HepG2 (cell line): Measurements from ENCODE around the gene SUPT4H1. TPM values are rescaled to one million over a fixed set of nuclear protein-coding genes. Genes with fewer than 3 reads are reported as not detected.

Source experiments
- CENPT ChIP-seq: sonication (generic); formaldehyde crosslinking; IDR thresholded peaks from 2 replicates; pipeline ENCODE4 v1.8.0; 2022; ENCODE audit warnings: low read depth, mild to moderate bottlenecking, moderate library complexity, missing genetic modification reagents
- CENPX ChIP-seq: sonication (generic); formaldehyde crosslinking; IDR thresholded peaks from 2 replicates; pipeline ENCODE4 v1.9.0; 2021; ENCODE audit warnings: mild to moderate bottlenecking, missing genetic modification reagents, moderate library complexity
- MEIS1 ChIP-seq: sonication (generic); formaldehyde crosslinking; IDR thresholded peaks from 2 replicates; pipeline ENCODE4 v1.9.0; 2021; ENCODE audit warnings: mild to moderate bottlenecking, missing genetic modification reagents, moderate library complexity, borderline replicate concordance
- NBN ChIP-seq: fragments of 450-650 bp; conservative IDR thresholded peaks from 2 replicates; pipeline ENCODE4 v1.6.1; 2017
- NFE2 ChIP-seq: sonication (generic); formaldehyde crosslinking; IDR thresholded peaks from 2 replicates; pipeline ENCODE4 v1.4.0; 2020; ENCODE audit warnings: missing genetic modification reagents
- PAXIP1 ChIP-seq: sonication (generic); formaldehyde crosslinking; conservative IDR thresholded peaks from 2 replicates; pipeline ENCODE4 v1.4.0; 2020; ENCODE audit warnings: mild to moderate bottlenecking, missing genetic modification reagents, moderate library complexity
- PHF21A ChIP-seq: sonication (generic); formaldehyde crosslinking; IDR thresholded peaks from 2 replicates; pipeline ENCODE4 v1.5.0; 2020; ENCODE audit warnings: mild to moderate bottlenecking, missing genetic modification reagents
- SATB2 ChIP-seq: sonication (generic); formaldehyde crosslinking; IDR thresholded peaks from 2 replicates; pipeline ENCODE4 v1.5.0; 2020; ENCODE audit warnings: missing genetic modification reagents
- SMAD1 ChIP-seq: sonication (generic); formaldehyde crosslinking; IDR thresholded peaks from 2 replicates; pipeline ENCODE4 v1.4.0; 2020; ENCODE audit warnings: missing genetic modification reagents, low read depth, mild to moderate bottlenecking, borderline replicate concordance
- SRY ChIP-seq: sonication (generic); formaldehyde crosslinking; IDR thresholded peaks from 2 replicates; pipeline ENCODE4 v1.8.0; 2022; ENCODE audit warnings: mild to moderate bottlenecking, missing genetic modification reagents
- U2AF1 ChIP-seq: fragments of 200-400 bp; formaldehyde crosslinking; optimal IDR thresholded peaks from 2 replicates; pipeline ENCODE3; 2017; ENCODE audit warnings: mild to moderate bottlenecking, low read depth, low read length
- U2AF2 ChIP-seq: fragments of 200-400 bp; formaldehyde crosslinking; IDR thresholded peaks from 2 replicates; pipeline ENCODE4 v1.6.1; 2017; ENCODE audit warnings: low read depth, mild to moderate bottlenecking, low read length
- UBTF ChIP-seq: sonication (generic); formaldehyde crosslinking; IDR thresholded peaks from 2 replicates; pipeline ENCODE4 v1.4.0; 2020; ENCODE audit warnings: mild to moderate bottlenecking, missing genetic modification reagents
- ZFP82 ChIP-seq: sonication (generic); formaldehyde crosslinking; IDR thresholded peaks from 2 replicates; pipeline ENCODE4 v1.5.1; 2020; ENCODE audit warnings: mild to moderate bottlenecking, missing genetic modification reagents, borderline replicate concordance
- ZNF275 ChIP-seq: sonication (generic); formaldehyde crosslinking; IDR thresholded peaks from 2 replicates; pipeline ENCODE4 v1.8.0; 2022; ENCODE audit warnings: missing genetic modification reagents, mild to moderate bottlenecking, inconsistent platforms, borderline replicate concordance
- ZNF276 ChIP-seq: sonication (generic); formaldehyde crosslinking; IDR thresholded peaks from 2 replicates; pipeline ENCODE4 v1.4.0; 2020; ENCODE audit warnings: mild to moderate bottlenecking, low read depth, missing genetic modification reagents
- ZNF326 ChIP-seq: sonication (generic); formaldehyde crosslinking; IDR thresholded peaks from 2 replicates; pipeline ENCODE4 v1.4.0; 2020; ENCODE audit warnings: missing genetic modification reagents, borderline replicate concordance
- ZNF569 ChIP-seq: sonication (generic); formaldehyde crosslinking; IDR thresholded peaks from 2 replicates; pipeline ENCODE4 v1.5.0; 2020; ENCODE audit warnings: mild to moderate bottlenecking, missing genetic modification reagents, moderate library complexity, borderline replicate concordance
- ZNF816 ChIP-seq: sonication (generic); formaldehyde crosslinking; IDR thresholded peaks from 2 replicates; pipeline ENCODE4 v1.8.0; 2022; ENCODE audit warnings: missing genetic modification reagents, mild to moderate bottlenecking, borderline replicate concordance
- polyA plus RNA-seq, 8 experiments: library from polyadenylated mRNA; depleted of rRNA in 3 of 8; stranded (reverse) in 7 of 8; unstranded in 1 of 8; fragments of >200 nt; fragmentation: Illumina TruSeq in 4 of 8; extraction: Trizol in 4 of 8; gene quantifications; 2 replicates each; pipeline versions ENCODE4 v1.2.1 to v1.2.3, GENCODE V29; 2011 to 2016; ENCODE audit warnings: low read depth in 4 of 8, missing spikeins in 1 of 8, mixed read lengths in 1 of 8; ENCODE audit not compliant: insufficient read depth in 1 of 8
- total RNA-seq, 5 experiments: library from RNA; depleted of rRNA; stranded (reverse); fragments of >200 nt; fragmentation: Illumina TruSeq; extraction: Trizol; gene quantifications; 2 replicates each; pipeline ENCODE4 v1.2.3, GENCODE V29; 2016; ENCODE audit warnings: low read depth in 1 of 5

Gene SUPT4H1
- total and polyA plus RNA-seq, 2 of the 13 experiments (the other 11 are each of a cell fraction or from before 2014, with no cell fraction given), result 155 to 244 TPM

- TF ChIP-seq CENPT (CRISPR knock-in tag) (no peak), NBN (no peak), SMAD1 (peak; percentile 98), PAXIP1 (CRISPR knock-in tag) (peak; percentile 65), ZNF326 (CRISPR knock-in tag) (peak; percentile 92; the same call in 1 of the 2 replicates), NFE2 (CRISPR knock-in tag) (no peak), ZNF816 (no peak), ZFP82 (CRISPR knock-in tag) (no peak), CENPX (CRISPR knock-in tag) (no peak), ZNF275 (CRISPR knock-in tag) (peak; percentile 87), ZNF569 (CRISPR knock-in tag) (no peak), MEIS1 (CRISPR knock-in tag) (peak; percentile 90), PHF21A (CRISPR knock-in tag) (peak; percentile 94), U2AF2 (peak; percentile 84), U2AF1 (no peak), UBTF (peak; percentile 77), ZNF276 (CRISPR knock-in tag) (no peak; the same call in 1 of the 2 replicates), SATB2 (CRISPR knock-in tag) (no peak), SRY (peak; percentile 29; the same call in 1 of the 2 replicates)
Measured at GRCh38 chr17:58351831-58352595, at the start of gene SUPT4H1 (continued).
